Hepatocyte (in vitro differentiated cells): ENCODE results near the gene ADAMTSL3.

Experiments
- EZH2 ChIP-seq: fragments of 200-600 bp; sonication (generic); IDR thresholded peaks from 2 replicates; pipeline ENCODE4 v1.6.1; 2016; ENCODE audit warnings: antibody characterized with exemption, mild to moderate bottlenecking, borderline replicate concordance
- TF ChIP-seq, protein P1 (sequence below): fragments of 200-600 bp; sonication (generic); IDR thresholded peaks from 2 replicates; pipeline ENCODE4 v1.5.1; 2016; ENCODE audit warnings: antibody characterized with exemption, mild to moderate bottlenecking; ENCODE audit not compliant: poor library complexity

DNA sequence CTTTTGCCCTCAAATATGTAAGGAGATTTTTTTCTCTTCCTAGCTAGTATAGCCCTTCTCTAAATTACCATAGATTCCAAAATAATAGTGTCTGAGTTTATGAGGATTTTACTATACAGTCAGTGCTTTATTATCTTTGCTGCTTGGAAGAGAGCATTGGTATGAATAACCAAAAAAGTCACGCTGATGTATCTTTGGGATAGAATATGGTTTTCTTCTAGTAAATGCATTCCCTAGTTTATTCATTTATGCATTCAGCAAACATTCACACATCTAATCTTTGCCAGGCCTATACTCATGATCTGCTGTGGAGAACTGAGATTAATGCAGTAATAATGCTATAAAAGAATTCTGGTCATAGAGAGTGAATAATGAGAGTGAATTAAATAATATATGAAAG is 356.3 kb downstream of the ADAMTSL3 start:
- TF ChIP-seq EZH2, result no peak
- TF ChIP-seq, protein P1, sequence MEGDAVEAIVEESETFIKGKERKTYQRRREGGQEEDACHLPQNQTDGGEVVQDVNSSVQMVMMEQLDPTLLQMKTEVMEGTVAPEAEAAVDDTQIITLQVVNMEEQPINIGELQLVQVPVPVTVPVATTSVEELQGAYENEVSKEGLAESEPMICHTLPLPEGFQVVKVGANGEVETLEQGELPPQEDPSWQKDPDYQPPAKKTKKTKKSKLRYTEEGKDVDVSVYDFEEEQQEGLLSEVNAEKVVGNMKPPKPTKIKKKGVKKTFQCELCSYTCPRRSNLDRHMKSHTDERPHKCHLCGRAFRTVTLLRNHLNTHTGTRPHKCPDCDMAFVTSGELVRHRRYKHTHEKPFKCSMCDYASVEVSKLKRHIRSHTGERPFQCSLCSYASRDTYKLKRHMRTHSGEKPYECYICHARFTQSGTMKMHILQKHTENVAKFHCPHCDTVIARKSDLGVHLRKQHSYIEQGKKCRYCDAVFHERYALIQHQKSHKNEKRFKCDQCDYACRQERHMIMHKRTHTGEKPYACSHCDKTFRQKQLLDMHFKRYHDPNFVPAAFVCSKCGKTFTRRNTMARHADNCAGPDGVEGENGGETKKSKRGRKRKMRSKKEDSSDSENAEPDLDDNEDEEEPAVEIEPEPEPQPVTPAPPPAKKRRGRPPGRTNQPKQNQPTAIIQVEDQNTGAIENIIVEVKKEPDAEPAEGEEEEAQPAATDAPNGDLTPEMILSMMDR, result no peak
